Testis (tissue), 2 donors: ENCODE measurements around the gene DMBT1.

Source experiments
- POLR2A ChIP-seq: fragments of 450-650 bp; IDR thresholded peaks from one replicate; pipeline ENCODE4 v1.6.1; 2017; ENCODE audit warnings: antibody characterized with exemption, mild to moderate bottlenecking, moderate library complexity
- TF ChIP-seq, protein P1 (sequence below), 3 experiments: fragments of 450-650 bp in 2 of 3; fragments of 200-600 bp in 1 of 3; sonication (generic) in 1 of 3; IDR thresholded peaks; one replicate each; pipeline ENCODE4 v1.5.1; 2016 to 2019; ENCODE audit warnings: antibody characterized with exemption in 3 of 3, mild to moderate bottlenecking in 2 of 3, moderate library complexity in 1 of 3

DNA sequence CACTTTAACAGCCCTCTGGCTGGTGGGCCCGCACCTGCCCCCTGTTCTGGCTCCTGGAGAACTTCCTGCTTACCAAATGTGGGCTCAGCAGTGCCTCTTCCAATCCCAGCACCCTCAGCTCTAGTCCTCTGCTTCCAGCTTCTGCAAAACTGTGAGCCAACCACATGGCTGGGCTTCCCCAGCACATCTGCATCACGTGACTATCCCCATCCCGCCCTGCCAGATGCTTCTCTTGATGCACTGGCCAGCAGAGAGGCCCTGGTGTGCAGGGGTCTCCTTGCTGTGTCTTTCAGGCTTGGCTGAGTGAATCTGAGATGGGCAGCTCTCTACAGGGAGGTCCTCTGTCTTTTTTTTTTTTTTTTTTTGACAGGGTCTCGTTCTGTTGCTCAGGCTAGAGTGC, 43.8 kb upstream of the DMBT1 start:
- TF ChIP-seq, protein P1, sequence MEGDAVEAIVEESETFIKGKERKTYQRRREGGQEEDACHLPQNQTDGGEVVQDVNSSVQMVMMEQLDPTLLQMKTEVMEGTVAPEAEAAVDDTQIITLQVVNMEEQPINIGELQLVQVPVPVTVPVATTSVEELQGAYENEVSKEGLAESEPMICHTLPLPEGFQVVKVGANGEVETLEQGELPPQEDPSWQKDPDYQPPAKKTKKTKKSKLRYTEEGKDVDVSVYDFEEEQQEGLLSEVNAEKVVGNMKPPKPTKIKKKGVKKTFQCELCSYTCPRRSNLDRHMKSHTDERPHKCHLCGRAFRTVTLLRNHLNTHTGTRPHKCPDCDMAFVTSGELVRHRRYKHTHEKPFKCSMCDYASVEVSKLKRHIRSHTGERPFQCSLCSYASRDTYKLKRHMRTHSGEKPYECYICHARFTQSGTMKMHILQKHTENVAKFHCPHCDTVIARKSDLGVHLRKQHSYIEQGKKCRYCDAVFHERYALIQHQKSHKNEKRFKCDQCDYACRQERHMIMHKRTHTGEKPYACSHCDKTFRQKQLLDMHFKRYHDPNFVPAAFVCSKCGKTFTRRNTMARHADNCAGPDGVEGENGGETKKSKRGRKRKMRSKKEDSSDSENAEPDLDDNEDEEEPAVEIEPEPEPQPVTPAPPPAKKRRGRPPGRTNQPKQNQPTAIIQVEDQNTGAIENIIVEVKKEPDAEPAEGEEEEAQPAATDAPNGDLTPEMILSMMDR (IDR thresholded peaks at IDR 0.05) = no peak
- TF ChIP-seq POLR2A = no peak
